HepG2 (cell line): ENCODE measurements around the gene PCSK6. TPM values are rescaled to one million over a fixed set of nuclear protein-coding genes. Genes with fewer than 3 reads are reported as not detected.

Experiments used
- ARID3A ChIP-seq: IDR thresholded peaks from 2 replicates; pipeline ENCODE4 v1.6.1; 2012; ENCODE audit warnings: low read depth, low read length, improper control_type of control experiment
- CAMTA2 ChIP-seq: sonication (generic); formaldehyde crosslinking; IDR thresholded peaks from 2 replicates; pipeline ENCODE4 v1.4.0; 2020; ENCODE audit warnings: mild to moderate bottlenecking, missing genetic modification reagents, borderline replicate concordance
- FOXO1 ChIP-seq: sonication (generic); formaldehyde crosslinking; IDR thresholded peaks from 2 replicates; pipeline ENCODE4 v1.4.0; 2020; ENCODE audit warnings: missing genetic modification reagents
- HNRNPH1 ChIP-seq: fragments of 200-400 bp; formaldehyde crosslinking; optimal IDR thresholded peaks from 2 replicates; pipeline ENCODE3; 2017; ENCODE audit warnings: mild to moderate bottlenecking, low read depth, low read length
- HOXA9 ChIP-seq: sonication (generic); formaldehyde crosslinking; IDR thresholded peaks from 2 replicates; pipeline ENCODE4 v1.8.1; 2022; ENCODE audit warnings: missing genetic modification reagents, mild to moderate bottlenecking, moderate library complexity, borderline replicate concordance
- NCOA1 ChIP-seq: sonication (generic); formaldehyde crosslinking; IDR thresholded peaks from 2 replicates; pipeline ENCODE4 v1.9.0; 2021; ENCODE audit warnings: missing genetic modification reagents
- PCBP1 ChIP-seq: fragments of 200-400 bp; formaldehyde crosslinking; IDR thresholded peaks from 2 replicates; pipeline ENCODE4 v1.6.1; 2017; ENCODE audit warnings: mild to moderate bottlenecking, low read depth, low read length, borderline replicate concordance
- POLR2G ChIP-seq: fragments of 200-400 bp; formaldehyde crosslinking; IDR thresholded peaks from 2 replicates; pipeline ENCODE4 v1.6.1; 2018; ENCODE audit warnings: mild to moderate bottlenecking, low read depth, low read length, moderate library complexity
- TBL1XR1 ChIP-seq: fragments of 150-350 bp; IDR thresholded peaks from 2 replicates; pipeline ENCODE4 v1.6.1; 2014; ENCODE audit warnings: borderline replicate concordance, low read length; ENCODE audit not compliant: partially characterized antibody
- TGIF2 ChIP-seq: IDR thresholded peaks from 2 replicates; pipeline ENCODE4 v1.6.1; 2016; ENCODE audit warnings: control low read depth, missing compliant biosample characterization
- U2AF2 ChIP-seq: fragments of 200-400 bp; formaldehyde crosslinking; IDR thresholded peaks from 2 replicates; pipeline ENCODE4 v1.6.1; 2017; ENCODE audit warnings: low read depth, mild to moderate bottlenecking, low read length
- ZBTB20 ChIP-seq: sonication (generic); formaldehyde crosslinking; IDR thresholded peaks from 2 replicates; pipeline ENCODE4 v1.8.1; 2023; ENCODE audit warnings: missing genetic modification reagents, low read depth, mild to moderate bottlenecking, borderline replicate concordance
- ZNF333 ChIP-seq: sonication (generic); formaldehyde crosslinking; IDR thresholded peaks from 2 replicates; pipeline ENCODE4 v1.4.0; 2020; ENCODE audit warnings: mild to moderate bottlenecking, missing genetic modification reagents, borderline replicate concordance
- polyA plus RNA-seq, 8 experiments: library from polyadenylated mRNA; depleted of rRNA in 3 of 8; stranded (reverse) in 7 of 8; unstranded in 1 of 8; fragments of >200 nt; fragmentation: Illumina TruSeq in 4 of 8; extraction: Trizol in 4 of 8; gene quantifications; 2 replicates each; pipeline versions ENCODE4 v1.2.1 to v1.2.3, GENCODE V29; 2011 to 2016; ENCODE audit warnings: low read depth in 4 of 8, missing spikeins in 1 of 8, mixed read lengths in 1 of 8; ENCODE audit not compliant: insufficient read depth in 1 of 8
- total RNA-seq, 5 experiments: library from RNA; depleted of rRNA; stranded (reverse); fragments of >200 nt; fragmentation: Illumina TruSeq; extraction: Trizol; gene quantifications; 2 replicates each; pipeline ENCODE4 v1.2.3, GENCODE V29; 2016; ENCODE audit warnings: low read depth in 1 of 5
- TF ChIP-seq, protein P1 (sequence below): sonication (generic); formaldehyde crosslinking; IDR thresholded peaks from 2 replicates; pipeline ENCODE4 v1.5.0; 2020; ENCODE audit warnings: missing genetic modification reagents
- TF ChIP-seq, protein P2 (sequence below): sonication (generic); formaldehyde crosslinking; IDR thresholded peaks from 2 replicates; pipeline ENCODE4 v1.4.0; 2020; ENCODE audit warnings: low read depth, missing genetic modification reagents
- TF ChIP-seq, protein P3 (sequence below): sonication (generic); formaldehyde crosslinking; IDR thresholded peaks from 2 replicates; pipeline ENCODE4 v1.4.0; 2020; ENCODE audit warnings: missing genetic modification reagents, borderline replicate concordance
- TF ChIP-seq, protein P4 (sequence below): IDR thresholded peaks from 2 replicates; pipeline ENCODE4 v1.6.1; 2016; ENCODE audit warnings: low read depth, control low read depth

Gene PCSK6
- total and polyA plus RNA-seq, 2 of the 13 experiments (the other 11 are each of a cell fraction or from before 2014, with no cell fraction given) = 56.5 to 155 TPM

GRCh38 chr15:101445562-101446517, 43.7 kb downstream of the PCSK6 start (continued):
- TF ChIP-seq CAMTA2 (CRISPR knock-in tag) (no peak), TGIF2 (CRISPR knock-in tag) (no peak), ZBTB20 (CRISPR knock-in tag) (0 out of 2 replicates have a peak, but pooled peaks have one; percentile 21), U2AF2 (no peak), ZNF333 (CRISPR knock-in tag) (no peak), PCBP1 (no peak), ARID3A (peak; percentile 60; the same call in 1 of the 2 replicates), HNRNPH1 (no peak), HOXA9 (CRISPR knock-in tag) (no peak), TBL1XR1 (no peak), NCOA1 (CRISPR knock-in tag) (no peak), POLR2G (no peak), FOXO1 (CRISPR knock-in tag) (peak; percentile 89)
- TF ChIP-seq, protein P1, sequence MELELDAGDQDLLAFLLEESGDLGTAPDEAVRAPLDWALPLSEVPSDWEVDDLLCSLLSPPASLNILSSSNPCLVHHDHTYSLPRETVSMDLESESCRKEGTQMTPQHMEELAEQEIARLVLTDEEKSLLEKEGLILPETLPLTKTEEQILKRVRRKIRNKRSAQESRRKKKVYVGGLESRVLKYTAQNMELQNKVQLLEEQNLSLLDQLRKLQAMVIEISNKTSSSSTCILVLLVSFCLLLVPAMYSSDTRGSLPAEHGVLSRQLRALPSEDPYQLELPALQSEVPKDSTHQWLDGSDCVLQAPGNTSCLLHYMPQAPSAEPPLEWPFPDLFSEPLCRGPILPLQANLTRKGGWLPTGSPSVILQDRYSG (CRISPR knock-in tag) = no peak
- TF ChIP-seq, protein P2, sequence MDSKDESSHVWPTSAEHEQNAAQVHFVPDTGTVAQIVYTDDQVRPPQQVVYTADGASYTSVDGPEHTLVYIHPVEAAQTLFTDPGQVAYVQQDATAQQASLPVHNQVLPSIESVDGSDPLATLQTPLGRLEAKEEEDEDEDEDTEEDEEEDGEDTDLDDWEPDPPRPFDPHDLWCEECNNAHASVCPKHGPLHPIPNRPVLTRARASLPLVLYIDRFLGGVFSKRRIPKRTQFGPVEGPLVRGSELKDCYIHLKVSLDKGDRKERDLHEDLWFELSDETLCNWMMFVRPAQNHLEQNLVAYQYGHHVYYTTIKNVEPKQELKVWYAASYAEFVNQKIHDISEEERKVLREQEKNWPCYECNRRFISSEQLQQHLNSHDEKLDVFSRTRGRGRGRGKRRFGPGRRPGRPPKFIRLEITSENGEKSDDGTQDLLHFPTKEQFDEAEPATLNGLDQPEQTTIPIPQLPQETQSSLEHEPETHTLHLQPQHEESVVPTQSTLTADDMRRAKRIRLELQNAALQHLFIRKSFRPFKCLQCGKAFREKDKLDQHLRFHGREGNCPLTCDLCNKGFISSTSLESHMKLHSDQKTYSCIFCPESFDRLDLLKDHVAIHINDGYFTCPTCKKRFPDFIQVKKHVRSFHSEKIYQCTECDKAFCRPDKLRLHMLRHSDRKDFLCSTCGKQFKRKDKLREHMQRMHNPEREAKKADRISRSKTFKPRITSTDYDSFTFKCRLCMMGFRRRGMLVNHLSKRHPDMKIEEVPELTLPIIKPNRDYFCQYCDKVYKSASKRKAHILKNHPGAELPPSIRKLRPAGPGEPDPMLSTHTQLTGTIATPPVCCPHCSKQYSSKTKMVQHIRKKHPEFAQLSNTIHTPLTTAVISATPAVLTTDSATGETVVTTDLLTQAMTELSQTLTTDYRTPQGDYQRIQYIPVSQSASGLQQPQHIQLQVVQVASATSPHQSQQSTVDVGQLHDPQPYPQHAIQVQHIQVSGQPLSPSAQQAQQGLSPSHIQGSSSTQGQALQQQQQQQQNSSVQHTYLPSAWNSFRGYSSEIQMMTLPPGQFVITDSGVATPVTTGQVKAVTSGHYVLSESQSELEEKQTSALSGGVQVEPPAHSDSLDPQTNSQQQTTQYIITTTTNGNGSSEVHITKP (CRISPR knock-in tag) = no peak
- TF ChIP-seq, protein P3, sequence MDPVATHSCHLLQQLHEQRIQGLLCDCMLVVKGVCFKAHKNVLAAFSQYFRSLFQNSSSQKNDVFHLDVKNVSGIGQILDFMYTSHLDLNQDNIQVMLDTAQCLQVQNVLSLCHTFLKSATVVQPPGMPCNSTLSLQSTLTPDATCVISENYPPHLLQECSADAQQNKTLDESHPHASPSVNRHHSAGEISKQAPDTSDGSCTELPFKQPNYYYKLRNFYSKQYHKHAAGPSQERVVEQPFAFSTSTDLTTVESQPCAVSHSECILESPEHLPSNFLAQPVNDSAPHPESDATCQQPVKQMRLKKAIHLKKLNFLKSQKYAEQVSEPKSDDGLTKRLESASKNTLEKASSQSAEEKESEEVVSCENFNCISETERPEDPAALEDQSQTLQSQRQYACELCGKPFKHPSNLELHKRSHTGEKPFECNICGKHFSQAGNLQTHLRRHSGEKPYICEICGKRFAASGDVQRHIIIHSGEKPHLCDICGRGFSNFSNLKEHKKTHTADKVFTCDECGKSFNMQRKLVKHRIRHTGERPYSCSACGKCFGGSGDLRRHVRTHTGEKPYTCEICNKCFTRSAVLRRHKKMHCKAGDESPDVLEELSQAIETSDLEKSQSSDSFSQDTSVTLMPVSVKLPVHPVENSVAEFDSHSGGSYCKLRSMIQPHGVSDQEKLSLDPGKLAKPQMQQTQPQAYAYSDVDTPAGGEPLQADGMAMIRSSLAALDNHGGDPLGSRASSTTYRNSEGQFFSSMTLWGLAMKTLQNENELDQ = no peak
- TF ChIP-seq, protein P4, sequence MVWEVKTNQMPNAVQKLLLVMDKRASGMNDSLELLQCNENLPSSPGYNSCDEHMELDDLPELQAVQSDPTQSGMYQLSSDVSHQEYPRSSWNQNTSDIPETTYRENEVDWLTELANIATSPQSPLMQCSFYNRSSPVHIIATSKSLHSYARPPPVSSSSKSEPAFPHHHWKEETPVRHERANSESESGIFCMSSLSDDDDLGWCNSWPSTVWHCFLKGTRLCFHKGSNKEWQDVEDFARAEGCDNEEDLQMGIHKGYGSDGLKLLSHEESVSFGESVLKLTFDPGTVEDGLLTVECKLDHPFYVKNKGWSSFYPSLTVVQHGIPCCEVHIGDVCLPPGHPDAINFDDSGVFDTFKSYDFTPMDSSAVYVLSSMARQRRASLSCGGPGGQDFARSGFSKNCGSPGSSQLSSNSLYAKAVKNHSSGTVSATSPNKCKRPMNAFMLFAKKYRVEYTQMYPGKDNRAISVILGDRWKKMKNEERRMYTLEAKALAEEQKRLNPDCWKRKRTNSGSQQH = 0 out of 2 replicates have a peak, but pooled peaks have one; percentile 19
